H1 (cell line): ENCODE data around the gene DLX5. TPM values are rescaled to one million over a fixed set of nuclear protein-coding genes. Genes with fewer than 3 reads are reported as not detected.

Experiments used
- BCL11A ChIP-seq, 2 experiments: IDR thresholded peaks; one replicate each; pipeline ENCODE4 v1.6.1; 2011; ENCODE audit warnings: low read depth in 2 of 2, low read length in 2 of 2, mild to moderate bottlenecking in 2 of 2
- CHD7 ChIP-seq: fragments of 300-600 bp; sonication (generic); IDR thresholded peaks from 2 replicates; pipeline ENCODE4 v1.7.1; 2012; ENCODE audit warnings: low read length, moderate library complexity, mild to moderate bottlenecking, inconsistent platforms; ENCODE audit not compliant: insufficient replicate concordance
- EP300 ChIP-seq, 2 experiments: IDR thresholded peaks; 1 replicate in 1 of 2; 2 replicates in 1 of 2; pipeline ENCODE4 v1.6.1; 2011 to 2012; ENCODE audit warnings: low read depth in 2 of 2, low read length in 2 of 2, mild to moderate bottlenecking in 2 of 2, borderline replicate concordance in 1 of 2, inconsistent platforms in 1 of 2, moderate library complexity in 1 of 2
- GTF2F1 ChIP-seq: IDR thresholded peaks from 2 replicates; pipeline ENCODE4 v1.6.1; 2012; ENCODE audit warnings: low read depth, low read length, improper control_type of control experiment, borderline replicate concordance
- MAX ChIP-seq: IDR thresholded peaks from 2 replicates; pipeline ENCODE4 v1.6.1; 2012; ENCODE audit warnings: inconsistent platforms
- SIN3A ChIP-seq, 2 experiments: IDR thresholded peaks in 1 of 2; conservative IDR thresholded peaks in 1 of 2; 2 replicates each; pipeline ENCODE4 v1.6.1; 2011 to 2012; ENCODE audit warnings: low read length in 2 of 2, improper control_type of control experiment in 1 of 2, low read depth in 1 of 2, mild to moderate bottlenecking in 1 of 2
- SIRT6 ChIP-seq: IDR thresholded peaks from one replicate; pipeline ENCODE4 v1.7.1; 2012; ENCODE audit warnings: low read length, inconsistent platforms
- SRF ChIP-seq: IDR thresholded peaks from 2 replicates; pipeline ENCODE4 v1.6.1; 2011; ENCODE audit warnings: mild to moderate bottlenecking, low read depth, low read length, moderate library complexity
- YY1 ChIP-seq: IDR thresholded peaks from 2 replicates; pipeline ENCODE4 v1.6.1; 2011; ENCODE audit warnings: low read depth, mild to moderate bottlenecking, low read length
- polyA plus RNA-seq, 7 experiments: library from polyadenylated mRNA; depleted of rRNA in 3 of 7; stranded (reverse) in 5 of 7; unstranded in 2 of 7; fragments of >200 nt in 5 of 7; fragments of 200-250 nt in 2 of 7; gene quantifications; 1 replicate in 5 of 7; 2 replicates in 1 of 7; 4 replicates in 1 of 7; pipeline versions ENCODE4 v1.2.1 to v1.2.3, GENCODE V29; 2011 to 2013; ENCODE audit warnings: missing spikeins in 2 of 7, mixed read lengths in 2 of 7
- total RNA-seq: library from RNA; stranded (reverse); fragmentation: NEBNext Ultra II Directional; extraction: Animal tissue kit (Norgen Biotek cat#: 25700); gene quantifications from 2 replicates; pipeline ENCODE4 v1.2.1, GENCODE V29; 2021

Gene DLX5
- total and polyA plus RNA-seq, 2 of the 8 experiments (the other 6 are each of a cell fraction or from before 2014, with no cell fraction given) = not detected

DNA sequence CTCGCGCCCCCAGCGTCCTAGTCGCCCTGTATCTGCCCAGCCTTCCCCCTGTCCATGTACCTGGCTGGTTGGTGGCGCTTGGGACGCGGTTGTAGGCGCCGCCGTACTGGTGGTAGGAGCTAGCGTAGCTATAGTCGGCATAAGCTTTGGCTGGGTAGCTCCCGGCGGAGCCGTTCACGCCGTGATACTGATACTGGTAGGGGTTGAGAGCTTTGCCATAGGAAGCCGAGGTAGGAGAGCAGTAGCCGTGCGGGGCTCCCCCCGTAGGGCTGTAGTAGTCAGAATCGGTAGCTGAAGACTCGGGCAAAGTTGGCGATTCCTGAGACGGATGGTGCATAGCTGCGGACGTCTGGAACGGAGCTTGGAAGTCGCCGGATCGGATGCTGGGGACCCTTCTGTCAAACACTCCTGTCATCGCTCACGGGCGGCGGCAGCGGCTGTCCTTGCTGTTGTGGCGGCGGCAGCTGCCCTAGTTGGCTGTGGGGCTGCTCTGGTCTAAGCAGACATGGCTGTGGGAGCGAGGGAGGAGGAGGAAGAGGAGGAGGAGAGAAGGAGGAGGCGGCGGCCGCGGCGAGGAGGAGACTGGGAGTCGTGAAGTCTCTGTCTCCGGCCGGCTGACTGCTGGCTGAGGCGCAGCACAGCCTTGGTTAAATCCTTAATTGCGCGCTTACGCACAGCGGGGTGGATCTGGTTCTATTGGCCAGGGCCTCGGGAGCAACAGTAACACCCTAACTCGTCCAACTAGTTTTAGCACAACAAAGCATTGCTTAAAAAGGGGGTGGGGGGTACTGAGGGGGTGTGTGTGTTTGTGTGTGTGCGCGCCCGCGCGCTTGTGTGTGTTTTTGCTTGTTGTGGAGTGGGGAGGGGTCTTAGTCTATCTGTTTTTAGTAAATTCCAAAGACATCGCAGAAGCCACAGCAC lies at the start of gene DLX5 (continued):
- TF ChIP-seq SRF (no peak), YY1 (no peak), CHD7 (no peak), BCL11A (IDR thresholded peaks at IDR 0.05; ENCODE audit: low read depth in 2 of 2, low read length in 2 of 2) (no peak), SIN3A (conservative IDR thresholded peaks at IDR 0.05 in 1 of 2, IDR thresholded peaks at IDR 0.05 in 1 of 2; ENCODE audit: low read depth in 1 of 2, low read length in 2 of 2) (0 out of 4 replicates have a peak, but pooled peaks of 1 of the 2 experiments have one; percentile 83), GTF2F1 (no peak), SIRT6 (no peak), MAX (0 out of 2 replicates have a peak, but pooled peaks have one; percentile 7), EP300 (IDR thresholded peaks at IDR 0.05; ENCODE audit: borderline replicate concordance in 1 of 2, low read depth in 2 of 2, low read length in 2 of 2) (no peak)
